ENCODE results near the gene TMEM50B. TPM values are rescaled to one million over a fixed set of nuclear protein-coding genes. Genes with fewer than 3 reads are reported as not detected.

The TMEM50B gene
- total RNA-seq, 6 donors from 2014 or later = 45.1 to 155 (median 68.0) TPM

GRCh38 chr21:33403786-33404585 is 75.8 kb downstream of the TMEM50B start:
- peak overlapping the region; percentile 99 to 100 (median 99) for H3K27ac ChIP-seq
- H3K4me1 ChIP-seq = peaks cover 24 to 53% (median 30%) of the 10 kb centered on the region in 4 donors
- TF ChIP-seq EP300 (IDR thresholded peaks at IDR 0.05) = no peak
- peak in 2 of 6 experiments; percentile 16 to 20 for TF ChIP-seq CTCF (IDR thresholded peaks at IDR 0.05)
- TF ChIP-seq POLR2A (IDR thresholded peaks at IDR 0.05) = peak in 2 of 4 donors; percentile 57 to 68
- TF ChIP-seq POLR2AphosphoS5 (IDR thresholded peaks at IDR 0.05) = peak; percentile 9 to 19
- no peaks in the 10 kb centered on the region for H3K9me3 ChIP-seq
- DNase-seq (peak; percentile 51 to 94), ATAC-seq (ENCODE audit: low FRiP score in 2 of 2) (peak; percentile 62)
- no peaks in the 10 kb centered on the region for H3K27me3 ChIP-seq
- H3K36me3 ChIP-seq = no peaks in the 10 kb centered on the region
- WGBS, 2 donors = 2 to 5% methylated on average over 12 to 28 of the region's 47 CpGs
- H3K4me3 ChIP-seq = peak overlapping the region; percentile 75 to 95 (median 90)

GRCh38 chr21:33403128-33403785 is 76.5 kb downstream of the TMEM50B start, which contains the start of gene IFNGR2:
Gene IFNGR2, plus strand, starts transcription at chr21:33403413. Its CDS starts 131 bp downstream, at chr21:33403544.
- Histone ChIP-seq H3K36me3 (no peaks in the 10 kb centered on the region), H3K27me3 (no peaks in the 10 kb centered on the region), H3K4me3 (peak within 1 kb of the TSS; percentile 75 to 95 (median 90)), H3K27ac (peak within 1 kb of the TSS; percentile 99 to 100 (median 99)), H3K4me1 (peaks cover 21 to 51% (median 29%) of the 10 kb centered on the region in 4 donors), H3K9me3 (no peaks in the 10 kb centered on the region)
- ATAC-seq (ENCODE audit: low FRiP score in 2 of 2) (peak in 1 of 2 donors; percentile 68), DNase-seq (peak in 1 of 2 donors; percentile 92)
- TF ChIP-seq EP300 (IDR thresholded peaks at IDR 0.05) (no peak), POLR2A (IDR thresholded peaks at IDR 0.05) (peak in 2 of 4 donors; percentile 26 to 64), POLR2AphosphoS5 (IDR thresholded peaks at IDR 0.05) (peak in 1 of 2 donors; percentile 62)
- 0 to 2% methylated on average over 2 to 16 of the region's 89 CpGs for WGBS, 2 donors

- Histone ChIP-seq H3K4me3 (peak overlapping the region; percentile 19 to 95 (median 82)), H3K9me3 (no peaks in the 10 kb centered on the region), H3K4me1 (peaks cover 20 to 48% (median 25%) of the 10 kb centered on the region in 4 donors), H3K27me3 (no peaks in the 10 kb centered on the region), H3K27ac (peak overlapping the region; percentile 99 to 100 (median 99)), H3K36me3 (no peaks in the 10 kb centered on the region)
- 46 to 47% methylated on average over 42 to 45 of the region's 45 CpGs for WGBS, 2 donors
- DNase-seq = peak; percentile 83 to 89
- TF ChIP-seq EP300 (IDR thresholded peaks at IDR 0.05) (peak in 3 of 4 donors; percentile 18 to 32 (median 24)), CTCF (IDR thresholded peaks at IDR 0.05) (no peak), POLR2AphosphoS5 (IDR thresholded peaks at IDR 0.05) (peak; percentile 66 to 73), POLR2A (IDR thresholded peaks at IDR 0.05) (peak in 2 of 4 donors; percentile 21 to 80)
- ATAC-seq (ENCODE audit: low FRiP score in 2 of 2) = peak; percentile 70 to 76
Measured at GRCh38 chr21:33402001-33402979, 77.5 kb downstream of the TMEM50B start.

GRCh38 chr21:33401630-33401992 is 78.2 kb downstream of the TMEM50B start:
- TF ChIP-seq POLR2AphosphoS5 (IDR thresholded peaks at IDR 0.05) (no peak), POLR2A (IDR thresholded peaks at IDR 0.05) (no peak), EP300 (IDR thresholded peaks at IDR 0.05) (no peak), CTCF (IDR thresholded peaks at IDR 0.05) (no peak)
- Histone ChIP-seq H3K36me3 (no peaks in the 10 kb centered on the region), H3K9me3 (no peaks in the 10 kb centered on the region), H3K27me3 (no peaks in the 10 kb centered on the region), H3K4me1 (peaks cover 24 to 49% (median 28%) of the 10 kb centered on the region in 4 donors), H3K4me3 (no peak overlapping the region), H3K27ac (peak overlapping the region; percentile 99 to 100 (median 99))
- ATAC-seq (ENCODE audit: low FRiP score in 2 of 2) (no peak), DNase-seq (no peak)
- 67 to 71% methylated on average over 6 of the region's 6 CpGs for WGBS, 2 donors

Other genes with a start within 250 kb of the TMEM50B start
- gene IL10RB, start 213.6 kb downstream of the TMEM50B start, total RNA-seq = 10 to 100 TPM; 11.5 to 49.2 (median 41.0) TPM
- gene IFNAR1, start 155.0 kb downstream of the TMEM50B start, total RNA-seq = 10 to 100 TPM; 17.1 to 68.5 (median 36.0) TPM
- 10 to 100 TPM; 35.6 to 89.8 (median 62.0) TPM for gene IFNGR2, start 76.6 kb downstream of the TMEM50B start, total RNA-seq
- 1 to 10 TPM in 5 of 6 donors, under 1 TPM in 1; 0.55 to 3.1 (median 1.6) TPM for gene DNAJC28, start 11.7 kb upstream of the TMEM50B start, total RNA-seq
- 10 to 100 TPM; 55.9 to 89.8 (median 64.3) TPM for gene GART, start 62.1 kb upstream of the TMEM50B start, total RNA-seq
- gene SON, start 63.1 kb upstream of the TMEM50B start, total RNA-seq = 1,000 to 10,000 TPM in 1 of 6 donors, 100 to 1,000 TPM in 5; 236 to 1,038 (median 307) TPM
- 10 to 100 TPM in 2 of 6 donors, 1 to 10 TPM in 4; 4.3 to 19.2 (median 6.3) TPM for gene DONSON, start 108.7 kb upstream of the TMEM50B start, total RNA-seq
- 10 to 100 TPM; 20.2 to 80.7 (median 31.7) TPM for gene CRYZL1, start 161.8 kb upstream of the TMEM50B start, total RNA-seq
- 100 to 1,000 TPM in 1 of 6 donors, 10 to 100 TPM in 5; 19.3 to 103 (median 38.7) TPM for gene ITSN1, start 162.5 kb upstream of the TMEM50B start, total RNA-seq